ENCODE results near the gene DAB2IP.
A peak's percentile ranks its signal among the peaks of the same experiment; 100 is the strongest.

DAB2IP gene

DNA sequence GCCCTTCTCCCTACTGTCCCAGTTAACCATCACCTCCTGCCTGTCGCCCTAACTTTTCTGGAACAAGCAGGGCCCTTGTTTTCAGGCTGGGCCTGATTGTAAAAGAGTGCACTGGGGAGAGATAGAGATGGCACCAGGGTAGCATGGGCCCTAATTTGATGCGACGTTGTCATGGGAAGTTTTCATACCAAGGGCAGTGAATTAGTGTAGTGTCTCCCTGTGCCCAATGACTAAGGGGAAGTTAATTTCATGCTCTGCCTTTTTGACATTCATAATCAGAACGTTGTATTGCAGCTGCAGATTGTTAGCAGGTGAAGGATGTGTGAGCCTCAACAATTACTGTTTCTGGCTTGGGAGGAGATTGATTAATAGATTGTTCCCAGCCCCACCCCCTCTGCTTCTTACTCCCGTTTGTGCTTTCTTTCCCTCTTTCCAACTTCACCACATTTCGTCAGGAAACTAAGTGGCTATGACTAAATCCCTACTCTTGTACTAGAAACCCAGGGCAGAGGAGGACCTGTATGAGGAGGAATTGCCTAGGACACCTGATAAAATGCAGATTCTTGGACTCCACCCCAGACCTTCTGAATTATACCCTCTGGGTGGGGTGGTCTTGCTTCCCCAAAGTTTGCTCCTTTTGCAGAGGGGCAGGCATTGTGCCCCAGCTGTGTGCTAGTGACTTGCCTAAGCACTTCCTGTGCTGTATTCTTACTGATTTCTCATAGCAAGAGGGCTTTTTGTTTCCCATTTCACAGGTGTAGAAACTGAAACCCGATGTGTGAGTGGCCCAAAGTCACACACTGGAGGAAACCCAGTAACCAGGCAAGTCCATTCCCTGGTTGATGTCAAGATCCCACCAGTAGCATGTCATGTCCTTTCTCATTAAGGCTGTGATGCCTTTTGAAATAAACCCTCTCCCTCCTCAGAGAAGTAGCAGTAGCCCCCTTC lies 56.3 kb downstream of the DAB2IP start:
- DNase-seq = no peak

DNA sequence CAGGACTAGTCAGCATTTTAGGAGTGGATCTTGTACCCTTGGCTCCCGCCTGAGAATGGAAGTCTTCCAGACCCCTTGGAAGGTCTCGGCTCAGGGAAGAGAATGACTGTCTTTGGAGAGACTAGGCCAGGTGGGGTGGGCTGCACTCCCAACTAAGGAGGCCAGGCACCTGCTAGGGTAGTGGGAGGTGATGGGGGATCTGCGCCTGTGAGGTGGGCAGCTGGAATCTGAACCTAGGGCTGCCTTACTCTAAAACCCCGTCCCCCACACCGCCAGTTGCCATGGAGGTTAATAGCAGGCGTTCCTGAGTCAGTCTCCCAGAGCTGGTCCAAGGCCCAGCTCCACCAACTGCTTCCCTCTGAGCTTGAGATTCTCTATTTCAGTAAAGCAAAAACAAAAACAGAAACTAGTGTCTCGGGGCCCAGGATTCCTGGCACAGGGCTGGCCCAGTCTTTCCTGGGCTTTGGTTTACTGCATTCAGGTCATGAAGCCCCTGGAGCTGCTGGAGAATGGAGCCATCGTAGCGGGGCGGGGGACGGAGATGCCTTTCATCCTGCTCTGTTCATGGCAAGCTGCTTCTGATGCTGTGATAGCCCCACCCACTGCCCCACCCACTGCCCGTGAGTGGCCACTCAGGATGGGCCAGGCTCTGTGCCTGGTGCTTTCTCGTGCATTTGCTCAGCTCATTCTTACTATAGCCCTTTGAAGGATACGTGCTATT lies 57.5 kb downstream of the DAB2IP start:
- DNase-seq = no peak

DNA sequence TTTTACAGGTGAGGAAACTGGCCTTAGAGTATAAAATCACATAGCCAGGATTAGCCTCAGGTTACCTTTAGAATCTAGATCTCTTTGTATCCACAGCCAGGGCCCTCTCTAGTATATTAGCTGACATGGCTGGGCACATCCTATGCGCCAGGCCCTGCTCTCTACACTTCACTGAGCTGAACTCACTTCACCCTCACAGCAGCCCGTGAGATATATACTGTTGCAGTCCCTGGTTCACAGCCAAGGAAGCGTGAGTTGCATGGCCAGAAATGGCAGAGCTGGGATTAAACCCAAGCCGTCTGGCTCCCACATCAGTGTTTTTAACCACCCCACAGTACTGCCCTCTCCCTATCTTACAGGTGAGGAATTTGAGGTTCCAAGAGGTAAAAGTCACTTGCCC lies 58.4 kb downstream of the DAB2IP start:
- no peak for DNase-seq

DNA sequence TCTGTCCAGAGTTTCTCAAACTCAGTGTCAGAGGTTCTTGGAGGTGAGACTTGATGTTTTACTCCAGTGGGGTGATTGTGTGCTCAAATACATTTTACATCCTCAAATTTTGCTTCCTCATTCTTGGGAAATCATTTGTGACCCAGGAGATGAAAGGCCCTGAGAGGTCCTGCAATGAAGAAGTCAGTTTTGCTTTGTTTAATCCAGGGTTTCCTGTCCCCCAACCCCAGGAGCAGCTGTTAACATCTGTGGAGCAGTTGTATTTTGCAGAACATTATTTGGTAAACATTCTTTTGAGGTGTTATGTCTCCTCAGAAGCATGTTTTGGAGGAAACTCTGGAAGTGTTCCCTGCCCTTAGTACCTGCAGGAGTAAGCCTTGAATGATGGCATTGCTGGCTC lies 59.8 kb downstream of the DAB2IP start:
- DNase-seq = peak; percentile 30

DNA sequence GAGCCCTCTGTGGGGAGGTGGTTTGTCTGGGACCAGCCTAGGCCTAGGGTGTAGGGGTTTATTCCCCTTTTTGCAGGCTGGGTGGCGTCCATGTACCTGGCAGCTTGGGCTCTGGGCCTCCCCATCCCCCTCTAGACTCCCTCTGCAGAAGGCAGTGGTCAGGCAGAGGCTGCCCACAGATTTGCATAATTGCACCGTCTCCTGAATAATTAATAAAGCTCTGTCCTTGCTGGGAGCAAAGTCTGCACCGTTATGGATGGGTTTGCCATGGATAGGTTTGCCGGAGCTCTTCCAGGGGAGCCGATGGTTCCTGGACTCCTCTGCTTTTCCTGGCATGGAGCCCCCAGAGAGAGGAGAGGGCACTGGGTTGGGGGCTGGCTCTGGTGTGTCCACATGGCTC lies 60.4 kb downstream of the DAB2IP start:
- no peak for DNase-seq

DNA sequence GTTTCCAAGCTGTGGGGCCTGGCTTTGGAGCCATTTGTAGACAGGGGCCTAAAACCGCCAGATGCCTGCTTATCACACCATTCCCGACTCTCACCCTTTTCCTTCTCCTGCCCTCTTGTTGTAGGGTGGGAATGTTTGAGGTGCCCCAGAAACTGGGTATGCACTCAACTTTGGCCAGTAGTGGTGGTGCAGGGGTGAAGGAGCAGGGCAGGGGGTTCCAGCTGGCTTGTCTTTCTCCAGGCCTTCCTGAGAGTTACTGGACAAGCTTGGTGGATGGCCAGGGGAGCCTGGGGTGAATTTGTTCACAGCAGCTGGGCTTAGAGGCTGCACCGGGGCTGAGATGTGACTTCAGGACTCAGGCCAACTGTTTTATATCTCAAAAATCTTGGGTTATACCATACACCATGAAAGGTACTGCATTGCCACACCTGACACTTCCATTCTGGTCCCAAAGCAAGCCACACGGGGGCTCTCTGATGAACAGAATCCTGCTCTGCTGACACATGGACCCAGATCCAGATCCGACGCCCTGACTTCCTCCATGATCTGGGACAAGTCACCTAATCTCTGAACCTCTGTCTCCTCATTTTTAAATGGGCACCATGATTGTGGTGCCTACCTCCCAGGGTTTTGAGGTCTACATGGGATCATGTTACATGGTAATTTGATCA lies 62.1 kb downstream of the DAB2IP start:
- DNase-seq = no peak

DNA sequence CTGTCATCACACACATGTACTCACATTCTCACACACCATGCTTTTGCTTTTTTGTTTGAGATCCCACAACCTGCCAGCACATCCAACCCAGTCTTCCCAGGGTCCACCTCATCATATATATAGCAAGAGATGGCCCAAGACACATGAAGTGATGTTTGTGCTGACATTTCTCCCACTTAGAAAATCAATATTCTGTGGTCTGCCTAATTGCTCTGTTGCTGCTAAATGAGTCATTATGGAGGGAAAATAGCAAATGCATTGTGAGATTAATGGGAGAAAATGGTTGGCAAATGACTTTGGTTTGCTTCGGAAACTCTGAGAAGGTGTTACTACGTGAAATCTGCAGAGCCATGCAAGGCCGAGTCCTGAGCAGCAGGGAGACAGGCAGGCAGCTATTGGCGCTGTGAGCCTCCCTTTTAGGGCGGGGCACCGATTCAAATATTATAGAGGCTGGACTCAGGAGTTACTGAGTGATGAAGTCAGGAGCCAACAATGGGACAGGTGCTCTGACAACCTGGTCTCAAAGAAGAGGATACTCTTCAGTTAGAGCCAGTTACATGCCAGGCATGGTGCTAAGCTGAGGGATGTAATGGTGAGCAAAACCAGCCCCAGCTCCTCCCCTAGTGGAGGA lies 62.8 kb downstream of the DAB2IP start:
- DNase-seq = no peak

DNA sequence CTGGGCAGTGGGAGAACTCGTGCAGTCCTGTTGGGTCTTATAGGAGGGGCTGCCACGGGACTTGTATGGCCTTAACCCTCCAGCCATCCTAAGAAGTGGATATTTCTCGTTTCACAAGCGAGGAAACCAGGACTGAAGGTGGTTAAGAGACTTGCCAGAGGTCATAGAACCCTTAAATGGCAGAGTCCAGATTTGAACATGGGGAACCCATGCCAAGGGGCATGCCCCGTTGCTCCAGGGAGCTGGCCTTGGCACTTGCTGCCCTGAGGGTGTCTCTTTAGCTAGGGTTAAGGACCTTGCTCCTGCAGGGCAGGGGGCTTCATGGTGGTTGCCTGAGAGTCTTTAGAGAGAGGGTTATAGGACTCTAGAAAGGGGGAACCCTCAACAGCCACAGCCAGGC lies 63.4 kb downstream of the DAB2IP start:
- no peak for DNase-seq

DNA sequence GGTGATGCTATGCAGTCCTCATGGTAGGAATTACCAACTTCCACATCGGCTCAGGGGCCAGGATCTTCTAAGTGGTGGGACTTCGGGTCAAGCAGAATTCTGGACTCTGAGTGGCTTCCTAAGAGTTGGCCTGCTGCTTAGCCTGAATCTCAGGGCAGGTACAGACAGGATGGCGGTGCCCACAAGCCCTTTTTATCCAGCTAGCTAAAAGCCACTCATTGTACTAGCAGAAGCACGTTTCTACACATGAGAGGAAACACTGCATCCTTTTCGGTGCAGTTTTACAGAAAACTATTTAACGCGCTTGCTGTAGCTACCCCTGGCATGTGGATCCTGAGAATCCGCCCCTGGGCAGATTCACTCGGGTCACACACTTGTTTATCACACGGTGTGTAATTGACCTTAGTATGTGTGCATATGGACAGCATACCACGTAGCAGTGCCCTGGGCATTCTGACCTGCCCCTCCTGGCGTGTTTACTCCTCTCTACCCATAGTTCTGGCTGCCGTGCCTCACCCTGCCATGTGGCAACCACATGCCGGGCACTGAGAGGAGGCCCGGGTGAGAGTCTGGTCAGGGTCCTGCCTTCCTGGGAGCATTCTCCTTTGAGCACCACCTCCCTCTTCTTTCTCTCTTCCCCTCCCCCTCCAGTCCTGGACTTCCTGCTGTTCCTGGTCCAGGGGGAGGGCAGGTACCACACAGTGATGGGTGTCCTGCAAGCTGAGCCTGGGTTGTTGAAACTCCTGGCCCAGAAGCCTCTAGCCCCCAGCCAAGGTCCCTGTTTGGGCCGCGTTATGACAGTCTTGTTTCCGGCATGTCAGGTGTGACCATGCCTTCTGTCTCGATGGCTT lies 65.9 kb downstream of the DAB2IP start:
- DNase-seq = no peak

DNA sequence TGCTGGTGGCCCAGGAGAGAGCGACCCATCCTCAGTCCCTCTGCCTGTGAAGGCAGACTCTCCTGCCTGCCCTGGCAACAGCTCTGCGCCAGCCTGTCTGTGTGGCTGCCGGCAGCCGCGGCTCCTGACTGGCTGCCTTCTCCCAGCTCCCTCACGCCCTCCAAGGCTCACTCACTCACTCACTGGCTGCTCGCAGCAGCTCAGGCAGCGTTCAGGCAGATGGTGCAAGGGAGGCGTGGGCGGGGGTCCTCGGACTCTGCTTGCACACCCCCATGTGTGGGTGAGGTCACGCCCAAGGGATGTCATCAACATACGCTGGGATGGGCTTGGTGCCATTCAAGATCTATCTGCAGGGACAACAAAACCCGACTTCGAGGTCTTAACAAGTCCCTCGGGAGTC lies 66.7 kb downstream of the DAB2IP start:
- no peak for DNase-seq

DNA sequence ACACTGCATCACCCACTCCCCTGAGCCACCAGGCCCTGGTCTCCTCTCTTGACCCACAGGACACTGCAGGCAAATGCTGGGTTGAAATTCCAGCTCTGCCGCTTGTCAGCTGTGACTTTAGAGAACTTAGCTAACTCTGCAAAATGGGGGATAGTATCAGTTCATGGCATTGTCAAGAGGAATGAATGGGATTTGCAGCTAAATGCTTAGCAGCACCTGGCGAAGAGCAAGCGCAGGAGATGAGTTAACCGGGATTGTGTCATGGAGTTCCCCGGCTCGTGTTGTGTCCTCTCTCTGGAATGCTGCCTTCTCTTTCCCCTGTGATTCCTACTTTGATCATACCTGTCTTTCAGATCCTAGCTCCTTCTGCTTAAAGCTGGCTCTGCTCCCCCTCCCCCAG lies 67.1 kb downstream of the DAB2IP start:
- no peak for DNase-seq

DNA sequence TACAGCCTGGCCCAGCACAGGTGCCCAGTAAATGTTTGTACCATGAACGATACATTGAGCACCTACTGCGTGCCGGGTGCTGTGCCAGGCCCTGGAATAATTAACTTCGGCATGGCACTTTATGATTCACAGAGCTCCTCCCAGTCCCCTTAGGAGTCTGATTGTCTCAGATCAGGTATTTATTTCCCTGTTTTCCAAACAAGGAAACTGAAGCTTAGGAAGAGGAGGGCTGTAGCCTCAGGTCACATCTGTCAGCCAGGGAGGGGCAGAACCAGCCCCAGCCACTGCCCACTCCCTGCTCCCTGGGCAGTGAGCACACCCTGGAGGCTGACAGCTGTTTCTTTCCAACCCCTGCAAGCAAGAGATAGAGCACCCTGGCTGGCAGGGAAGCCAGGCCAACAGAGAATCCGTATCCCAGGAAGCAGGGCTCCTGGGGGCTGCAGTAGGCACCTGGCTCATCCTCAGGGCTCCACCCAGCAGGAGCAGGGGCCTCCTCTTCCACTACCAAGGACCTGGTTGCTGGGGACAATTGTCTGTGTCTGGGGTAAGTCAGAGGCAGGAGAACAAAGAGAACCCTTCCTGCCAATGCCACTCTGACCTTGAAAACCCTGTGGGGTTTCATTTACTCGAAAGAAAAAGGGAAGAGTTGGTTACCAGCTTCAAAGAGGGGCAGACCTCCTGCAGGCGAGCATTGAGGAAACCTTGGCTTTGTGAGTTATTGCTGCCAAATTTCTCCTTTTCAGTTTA lies 69.0 kb downstream of the DAB2IP start:
- no peak for DNase-seq

DNA sequence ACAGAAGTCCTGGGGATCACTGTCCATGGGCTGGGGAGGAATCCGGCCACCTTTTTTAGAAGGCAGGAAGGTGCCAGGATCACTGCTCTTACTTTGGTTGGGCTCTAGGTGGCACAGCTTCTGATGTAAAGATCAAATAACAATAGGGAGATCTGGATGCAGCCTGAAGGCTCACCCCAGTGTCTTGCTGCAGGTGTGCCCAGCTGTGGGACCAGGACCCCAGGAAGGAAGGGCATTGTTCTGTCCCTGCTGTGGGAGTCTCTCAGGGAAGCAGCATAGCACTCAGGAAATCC lies 69.6 kb downstream of the DAB2IP start:
- DNase-seq = no peak

DNA sequence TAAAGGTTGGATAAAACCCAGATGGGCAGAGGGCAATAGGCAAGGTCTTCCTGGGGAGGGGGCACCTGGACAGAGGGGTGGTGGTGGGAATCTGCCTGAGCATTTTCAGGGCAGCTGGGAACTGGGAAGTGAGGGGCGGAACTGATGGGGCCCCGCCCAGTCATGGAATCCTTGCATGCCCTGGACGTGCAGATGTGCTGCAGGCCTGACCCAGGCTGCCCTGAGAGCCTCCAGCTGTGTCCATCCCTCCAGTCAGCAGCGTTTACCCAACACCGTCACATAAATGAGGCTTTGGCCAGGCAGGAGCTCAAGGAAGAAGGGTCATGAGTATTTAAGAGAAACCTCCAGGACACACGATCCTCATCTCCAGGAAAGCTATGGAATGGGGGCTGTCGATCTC lies 70.3 kb downstream of the DAB2IP start:
- peak; percentile 47 for DNase-seq

DNA sequence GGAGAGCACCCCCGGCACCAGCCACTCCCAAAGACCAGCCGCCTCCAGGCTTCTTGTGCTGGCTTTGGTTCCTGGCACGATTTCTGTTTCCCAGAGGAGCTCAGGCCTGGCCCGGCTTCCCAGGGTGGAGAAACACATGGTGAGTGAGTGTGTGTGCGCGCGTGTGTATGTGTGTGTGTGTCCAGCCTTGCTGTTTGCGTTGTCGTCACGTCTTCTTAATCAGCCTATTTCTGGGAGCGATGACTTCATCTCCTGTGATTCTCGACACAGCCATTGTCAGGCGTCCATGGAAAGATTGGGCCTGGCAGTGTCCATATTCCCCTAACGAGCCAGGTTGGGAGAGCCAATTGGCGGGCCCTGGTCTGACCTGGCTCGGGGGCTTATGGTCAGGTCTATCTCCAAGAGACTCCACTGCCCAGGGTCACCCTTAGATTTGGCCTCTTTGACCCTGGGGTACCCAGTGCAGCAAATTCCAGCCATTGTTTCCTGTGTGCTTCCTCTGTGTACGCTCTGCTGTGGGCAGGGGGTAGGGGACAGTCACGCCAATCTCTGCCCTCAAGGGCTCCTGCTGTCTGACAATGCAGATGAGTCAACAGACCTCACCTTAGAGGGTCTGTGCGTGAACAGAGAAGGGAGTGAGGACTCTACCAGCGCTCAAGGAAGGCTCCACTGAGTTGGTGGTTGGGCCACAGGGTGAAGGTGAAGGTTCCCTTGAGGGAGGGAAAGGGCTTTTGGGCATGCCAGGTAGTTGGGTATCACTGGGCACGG lies 73.8 kb downstream of the DAB2IP start:
- DNase-seq = peak; percentile 72

DNA sequence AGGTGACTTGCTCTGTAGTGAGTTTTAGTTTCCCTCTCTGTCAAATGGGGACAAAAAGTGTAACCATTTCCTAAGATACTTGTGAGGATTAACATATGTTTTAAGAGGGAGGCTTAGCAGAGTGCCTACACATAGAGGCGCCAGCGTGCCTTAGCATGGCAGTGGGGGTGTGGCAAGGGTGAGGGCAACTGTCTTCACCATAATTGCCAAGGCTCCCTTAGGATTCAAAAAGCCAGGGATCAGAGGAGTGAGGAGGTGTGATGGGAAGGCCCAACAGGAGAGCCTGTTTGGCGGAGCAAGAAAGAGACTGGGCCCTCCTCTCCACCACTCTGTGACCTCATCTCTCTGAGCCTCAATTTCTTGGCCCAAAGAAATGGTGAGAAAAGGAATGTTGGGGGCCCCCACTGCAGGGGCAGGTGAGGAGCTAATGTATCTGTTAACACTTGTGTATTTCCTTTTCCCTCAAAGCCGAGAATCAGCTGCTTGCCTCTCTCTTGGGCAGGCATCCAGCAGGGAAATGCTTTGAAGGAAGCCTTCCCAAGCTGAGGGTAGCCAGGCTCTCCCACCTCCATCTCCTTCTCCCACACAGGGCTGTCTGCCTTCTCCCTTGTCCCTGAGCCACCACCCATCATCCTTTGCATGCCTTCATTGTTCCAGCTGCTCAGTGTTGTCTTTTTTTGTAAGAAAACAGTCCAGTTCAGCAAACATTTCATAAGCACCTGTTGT lies 76.0 kb downstream of the DAB2IP start:
- DNase-seq = no peak

DNA sequence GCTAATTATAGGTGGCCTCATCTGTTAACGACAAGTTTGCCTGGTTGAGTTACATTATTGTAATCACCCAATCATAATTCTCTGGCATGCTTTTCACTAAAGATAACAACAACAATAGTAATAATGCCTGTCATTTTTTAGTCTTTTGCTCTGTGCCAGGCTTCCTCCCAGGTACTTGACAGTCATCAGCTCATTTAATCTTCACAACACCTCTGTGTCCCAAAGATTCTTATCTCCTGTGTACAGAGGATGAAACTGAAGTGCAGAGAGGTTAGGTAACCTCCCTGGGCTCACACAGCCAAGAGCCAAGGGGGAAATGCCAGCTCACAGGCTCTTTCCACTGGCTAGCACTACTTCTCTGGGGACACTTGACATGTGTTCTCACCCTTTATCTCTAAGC lies 77.5 kb downstream of the DAB2IP start:
- DNase-seq = no peak

DNA sequence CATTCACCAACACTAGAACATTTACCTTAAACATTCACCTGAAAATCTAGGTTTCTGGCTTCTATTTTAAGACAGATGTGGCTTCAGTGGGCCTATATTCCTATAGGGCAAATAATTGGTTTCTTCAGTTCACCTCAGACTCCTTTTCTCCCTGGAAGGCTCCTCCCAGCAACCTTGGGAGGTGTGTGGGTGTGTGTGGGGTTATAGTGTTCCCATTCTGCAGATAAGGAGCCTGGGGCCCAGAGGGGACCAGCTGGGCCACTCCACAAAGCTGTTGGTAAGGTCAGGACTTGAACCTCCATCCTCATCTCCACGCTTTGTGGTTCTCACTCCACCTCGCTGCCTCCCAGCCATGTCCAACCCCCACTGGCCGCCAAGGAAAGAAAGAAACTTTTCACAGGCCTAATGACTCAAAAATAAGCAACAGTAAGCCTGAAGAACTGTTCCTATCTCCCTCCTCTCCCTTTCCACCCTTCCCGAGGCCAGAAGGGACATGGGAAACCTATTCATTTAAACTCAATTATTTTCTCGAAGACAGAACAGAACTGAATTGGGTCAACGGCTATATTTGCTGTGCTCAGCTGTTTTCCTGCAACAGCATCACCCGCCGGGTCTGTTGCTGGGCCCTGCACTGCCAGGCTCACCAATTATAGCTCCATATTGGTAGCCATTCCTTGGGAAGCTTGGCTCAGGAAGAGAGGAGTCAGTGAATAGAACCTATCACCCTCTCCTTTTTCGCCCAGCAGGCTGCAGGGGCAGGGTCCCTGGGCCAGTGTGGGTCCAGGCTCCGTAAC lies 78.5 kb downstream of the DAB2IP start:
- no peak for DNase-seq

DNA sequence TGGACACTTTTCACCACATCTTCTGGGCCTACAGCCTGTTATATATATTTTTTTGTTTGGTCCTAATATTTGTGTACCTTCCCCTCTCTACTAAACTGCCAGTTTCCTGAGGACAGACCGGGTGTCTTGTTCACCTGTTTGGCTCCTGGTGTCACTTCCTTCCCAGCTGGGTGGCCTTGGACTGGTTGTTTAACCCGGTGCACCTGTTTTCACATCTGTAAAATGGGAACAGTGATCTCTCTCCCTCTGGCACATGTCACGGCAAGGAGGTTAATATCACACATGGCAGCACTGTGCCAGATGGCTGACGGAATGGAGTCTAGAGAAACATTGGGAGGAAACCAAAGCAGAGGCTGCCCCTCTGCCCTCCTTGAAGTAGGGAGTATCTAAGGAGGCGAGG lies 79.7 kb downstream of the DAB2IP start:
- no peak for DNase-seq

Measured in HCEC 1CT (cell line).